ENCODE data around the gene CD70.

- TF ChIP-seq, protein P1, sequence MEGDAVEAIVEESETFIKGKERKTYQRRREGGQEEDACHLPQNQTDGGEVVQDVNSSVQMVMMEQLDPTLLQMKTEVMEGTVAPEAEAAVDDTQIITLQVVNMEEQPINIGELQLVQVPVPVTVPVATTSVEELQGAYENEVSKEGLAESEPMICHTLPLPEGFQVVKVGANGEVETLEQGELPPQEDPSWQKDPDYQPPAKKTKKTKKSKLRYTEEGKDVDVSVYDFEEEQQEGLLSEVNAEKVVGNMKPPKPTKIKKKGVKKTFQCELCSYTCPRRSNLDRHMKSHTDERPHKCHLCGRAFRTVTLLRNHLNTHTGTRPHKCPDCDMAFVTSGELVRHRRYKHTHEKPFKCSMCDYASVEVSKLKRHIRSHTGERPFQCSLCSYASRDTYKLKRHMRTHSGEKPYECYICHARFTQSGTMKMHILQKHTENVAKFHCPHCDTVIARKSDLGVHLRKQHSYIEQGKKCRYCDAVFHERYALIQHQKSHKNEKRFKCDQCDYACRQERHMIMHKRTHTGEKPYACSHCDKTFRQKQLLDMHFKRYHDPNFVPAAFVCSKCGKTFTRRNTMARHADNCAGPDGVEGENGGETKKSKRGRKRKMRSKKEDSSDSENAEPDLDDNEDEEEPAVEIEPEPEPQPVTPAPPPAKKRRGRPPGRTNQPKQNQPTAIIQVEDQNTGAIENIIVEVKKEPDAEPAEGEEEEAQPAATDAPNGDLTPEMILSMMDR (IDR thresholded peaks at IDR 0.05) = no peak
- no peak for TF ChIP-seq POLR2A (IDR thresholded peaks at IDR 0.05)
These were observed 608 bp downstream of the CD70 start for GRCh38 chr19:6590258-6590826.

Measured in thyroid gland (tissue), 4 donors.